Lung (tissue), 16 donors: Measurements from ENCODE around the gene CLDN3. TPM values are rescaled to one million over a fixed set of nuclear protein-coding genes. Genes with fewer than 3 reads are reported as not detected.

Source experiments
- ATAC-seq: fragments of 200-7000 bp; cut with Tn5 transposase; one replicate; pipeline ENCODE4 v1.9.1; 2020; ENCODE audit warnings: moderate number of reproducible peaks; ENCODE audit not compliant: insufficient read depth, low FRiP score
- DNase-seq, 3 donors: peaks; one replicate each; pipeline ENCODE4 v3.0.0-alpha.2; 2013 to 2017
- H3K27ac ChIP-seq, 2 donors: one replicate each; pipeline ENCODE4 v1.5.1; 2013; ENCODE audit warnings: mild to moderate bottlenecking in 2 of 2, moderate library complexity in 2 of 2, control low read depth in 1 of 2, inconsistent platforms in 1 of 2, low read depth in 1 of 2, low read length in 1 of 2
- H3K27me3 ChIP-seq, 3 donors: one replicate each; pipeline ENCODE4 v1.5.1; 2013; ENCODE audit warnings: low read length in 2 of 3; ENCODE audit not compliant: control insufficient read depth in 3 of 3, insufficient read depth in 3 of 3
- H3K36me3 ChIP-seq, 4 donors: one replicate each; pipeline ENCODE4 v1.5.1; 2013; ENCODE audit warnings: low read length in 4 of 4, mild to moderate bottlenecking in 1 of 4, moderate library complexity in 1 of 4; ENCODE audit not compliant: control insufficient read depth in 4 of 4, insufficient read depth in 4 of 4
- H3K4me1 ChIP-seq, 5 donors: one replicate each; pipeline ENCODE4 v1.5.1; 2013; ENCODE audit warnings: low read length in 5 of 5, mild to moderate bottlenecking in 2 of 5, moderate library complexity in 1 of 5; ENCODE audit not compliant: control insufficient read depth in 5 of 5, insufficient read depth in 5 of 5
- H3K4me3 ChIP-seq: one replicate; pipeline ENCODE4 v1.5.1; 2013; ENCODE audit warnings: mild to moderate bottlenecking, control low read depth, moderate library complexity
- H3K9ac ChIP-seq, 2 donors: one replicate each; pipeline ENCODE4 v1.5.1; 2013; ENCODE audit warnings: low read length in 2 of 2, control low read depth in 1 of 2; ENCODE audit not compliant: insufficient read depth in 1 of 2
- H3K9me3 ChIP-seq, 4 donors: one replicate each; pipeline ENCODE4 v1.5.1; 2013; ENCODE audit warnings: low read length in 3 of 4, mild to moderate bottlenecking in 1 of 4, moderate library complexity in 1 of 4; ENCODE audit not compliant: control insufficient read depth in 4 of 4, insufficient read depth in 3 of 4
- CTCF ChIP-seq: IDR thresholded peaks from 2 replicates; pipeline ENCODE4 v1.5.1; 2012; ENCODE audit warnings: mild to moderate bottlenecking; ENCODE audit errors: control extremely low read depth, extremely low read depth
- WGBS, 2 donors: extraction: QIAGEN DNeasy Blood & Tissue Kit; methylation state at CpG; one replicate each; pipeline ENCODE4 v1.1.7; 2013; 5-methylcytosine and 5-hydroxymethylcytosine counted together
- long read RNA-seq, 5 donors: transcript quantifications; one replicate each; lab custom pipeline, GENCODE V29; 2026
- polyA plus RNA-seq, 2 donors: library from polyadenylated mRNA; stranded (reverse); fragments of 200-250 nt; gene quantifications; one replicate each; pipeline ENCODE4 v1.2.1, GENCODE V29; 2013
- total RNA-seq, 2 donors: library from RNA; depleted of rRNA in 1 of 2; stranded (reverse); fragments of >200 nt in 1 of 2; gene quantifications; one replicate each; pipeline ENCODE4 v1.2.1, GENCODE V29; 2014 to 2021
- donor health status: control.
- donor health status: control.
- donor health status: Bipolar disorder and iron deficiency.
- donor health status: healthy.
- donor health status: DM: yes; HTN: yes; CAD: no.

The CLDN3 gene, protein sequence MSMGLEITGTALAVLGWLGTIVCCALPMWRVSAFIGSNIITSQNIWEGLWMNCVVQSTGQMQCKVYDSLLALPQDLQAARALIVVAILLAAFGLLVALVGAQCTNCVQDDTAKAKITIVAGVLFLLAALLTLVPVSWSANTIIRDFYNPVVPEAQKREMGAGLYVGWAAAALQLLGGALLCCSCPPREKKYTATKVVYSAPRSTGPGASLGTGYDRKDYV
- total RNA-seq (10 to 100 TPM; 43.4 to 43.8 TPM), polyA plus RNA-seq (10 to 100 TPM; 42.9 to 54.7 TPM)
- long read RNA-seq, donor 1, transcript CLDN3-201 (1 exons, 1,274 nt): major isoform, 25 of 236 reads
- long read RNA-seq, donor 1, partial matches to known transcripts: 211 of 236 reads
- long read RNA-seq, donor 1, other reads (novel, unspliced or antisense): 0 of 236 reads
- long read RNA-seq, donor 2, transcript CLDN3-201 (1 exons, 1,274 nt): major isoform, 15 of 15 reads
- long read RNA-seq, donor 2, partial matches to known transcripts: 0 of 15 reads
- long read RNA-seq, donor 2, other reads (novel, unspliced or antisense): 0 of 15 reads
- long read RNA-seq, donor 3, transcript CLDN3-201 (1 exons, 1,274 nt): major isoform, 22 of 22 reads
- long read RNA-seq, donor 3, partial matches to known transcripts: 0 of 22 reads
- long read RNA-seq, donor 3, other reads (novel, unspliced or antisense): 0 of 22 reads
- long read RNA-seq, donor 4, transcript CLDN3-201 (1 exons, 1,274 nt): major isoform, 11 of 11 reads
- long read RNA-seq, donor 4, partial matches to known transcripts: 0 of 11 reads
- long read RNA-seq, donor 4, other reads (novel, unspliced or antisense): 0 of 11 reads
- long read RNA-seq, donor 5, transcript CLDN3-201 (1 exons, 1,274 nt): major isoform, 32 of 32 reads
- long read RNA-seq, donor 5, partial matches to known transcripts: 0 of 32 reads
- long read RNA-seq, donor 5, other reads (novel, unspliced or antisense): 0 of 32 reads

GRCh38 chr7:73770002-73770859 lies at the start of gene CLDN3:
CLDN3 (minus strand) TSS chr7:73770270; CDS start chr7:73770049, 221 bp downstream.
- H3K27ac ChIP-seq: peak within 1 kb of the TSS in 1 of 2 donors; percentile 79
- ATAC-seq: peak; percentile 89
- H3K4me3 ChIP-seq: peak within 1 kb of the TSS; percentile 28
- H3K27me3 ChIP-seq: peaks cover 10 to 14% (median 14%) of the 10 kb centered on the region in 3 donors
- peak within 1 kb of the TSS in 1 of 2 donors; percentile 46 for H3K9ac ChIP-seq
- DNase-seq: peak; percentile 61 to 86 (median 83)
- no peak for TF ChIP-seq CTCF
- H3K4me1 ChIP-seq: peaks cover 0 to 7% (median 0%) of the 10 kb centered on the region in 5 donors
- 0 to 2% methylated on average over 76 to 82 of the region's 82 CpGs for WGBS, 2 donors
- H3K36me3 ChIP-seq: no peaks in the 10 kb centered on the region
- peaks cover 0 to 4% (median 0%) of the 10 kb centered on the region in 4 donors for H3K9me3 ChIP-seq

DNA sequence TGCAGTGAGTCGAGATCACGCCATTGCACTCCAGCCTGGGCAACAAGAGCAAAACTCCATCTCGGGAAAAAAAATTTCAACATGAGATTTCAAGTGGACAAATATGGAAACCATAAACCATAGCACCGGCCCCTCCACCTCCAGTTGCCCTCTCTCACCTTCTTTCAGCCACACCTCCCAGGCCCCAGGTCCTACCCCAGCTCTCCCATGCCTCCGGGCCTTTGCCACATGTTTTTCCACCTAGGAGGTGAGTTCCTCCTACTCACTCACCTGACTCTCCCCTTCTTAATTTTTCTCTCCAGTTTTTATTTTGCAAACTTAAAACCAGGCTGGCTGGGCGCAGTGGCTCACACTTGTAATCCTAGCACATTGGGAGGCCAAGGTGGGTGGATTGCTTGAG lies 47.1 kb upstream of the CLDN3 start:
- no peaks in the 10 kb centered on the region for H3K9me3 ChIP-seq
- no peak overlapping the region for H3K27ac ChIP-seq
- no peaks in the 10 kb centered on the region for H3K36me3 ChIP-seq
- ATAC-seq: no peak
- TF ChIP-seq CTCF: no peak
- H3K4me1 ChIP-seq: no peaks in the 10 kb centered on the region
- no peak overlapping the region for H3K4me3 ChIP-seq
- H3K9ac ChIP-seq: no peak overlapping the region
- no peaks in the 10 kb centered on the region for H3K27me3 ChIP-seq
- 91 to 95% methylated on average over 6 of the region's 6 CpGs for WGBS, 2 donors
- no peak for DNase-seq

DNA sequence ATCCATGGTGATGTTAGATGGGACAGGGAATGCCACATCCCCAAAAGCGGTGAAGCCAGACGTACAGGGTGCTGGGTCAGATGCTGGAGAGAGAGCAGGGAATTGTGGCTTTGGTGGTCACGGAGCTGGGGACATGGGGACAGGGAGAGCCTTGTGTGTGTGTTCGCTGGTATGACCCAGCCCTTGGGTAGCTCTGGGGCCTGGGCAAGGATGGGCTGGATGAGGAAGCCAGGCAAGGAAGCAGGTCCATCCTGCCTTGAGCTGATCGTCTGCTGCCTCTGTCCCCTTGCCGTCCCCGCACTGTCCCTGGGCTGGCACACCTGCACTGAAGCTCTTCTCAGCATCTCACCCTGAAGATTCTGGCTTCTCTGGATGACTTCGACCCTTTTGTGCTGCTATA lies 45.4 kb upstream of the CLDN3 start:
- Histone ChIP-seq H3K27ac (no peak overlapping the region), H3K36me3 (no peaks in the 10 kb centered on the region), H3K4me1 (no peaks in the 10 kb centered on the region), H3K9ac (no peak overlapping the region), H3K9me3 (no peaks in the 10 kb centered on the region), H3K27me3 (no peaks in the 10 kb centered on the region), H3K4me3 (no peak overlapping the region)
- no peak for TF ChIP-seq CTCF
- 80 to 82% methylated on average over 8 of the region's 8 CpGs for WGBS, 2 donors
- DNase-seq (no peak), ATAC-seq (no peak)
